Activated CD8-positive, alpha-beta memory T cell treated with anti-CD3 and anti-CD28 coated beads for 36 hours (primary cell): ENCODE measurements around the gene CDH8. TPM values are rescaled to one million over a fixed set of nuclear protein-coding genes. Genes with fewer than 3 reads are reported as not detected.

Experiments
- CTCF ChIA-PET: fragments of 350-600 bp; sonication (Branson Sonifier 250); formaldehyde crosslinking; loops from one replicate; lab custom pipeline; 2021; ENCODE audit warnings: antibody characterized with exemption; lab: Charles Lee
- POLR2A ChIA-PET: fragments of 350-600 bp; sonication (Branson Sonifier 250); formaldehyde crosslinking; loops from one replicate; lab custom pipeline; 2021; ENCODE audit warnings: antibody characterized with exemption; lab: Charles Lee
- total RNA-seq, 2 experiments: library from RNA; stranded (reverse); gene quantifications; one replicate each; pipeline ENCODE4 v1.2.3, GENCODE V29; 2021

CDH8 gene
- total RNA-seq = not detected

DNA sequence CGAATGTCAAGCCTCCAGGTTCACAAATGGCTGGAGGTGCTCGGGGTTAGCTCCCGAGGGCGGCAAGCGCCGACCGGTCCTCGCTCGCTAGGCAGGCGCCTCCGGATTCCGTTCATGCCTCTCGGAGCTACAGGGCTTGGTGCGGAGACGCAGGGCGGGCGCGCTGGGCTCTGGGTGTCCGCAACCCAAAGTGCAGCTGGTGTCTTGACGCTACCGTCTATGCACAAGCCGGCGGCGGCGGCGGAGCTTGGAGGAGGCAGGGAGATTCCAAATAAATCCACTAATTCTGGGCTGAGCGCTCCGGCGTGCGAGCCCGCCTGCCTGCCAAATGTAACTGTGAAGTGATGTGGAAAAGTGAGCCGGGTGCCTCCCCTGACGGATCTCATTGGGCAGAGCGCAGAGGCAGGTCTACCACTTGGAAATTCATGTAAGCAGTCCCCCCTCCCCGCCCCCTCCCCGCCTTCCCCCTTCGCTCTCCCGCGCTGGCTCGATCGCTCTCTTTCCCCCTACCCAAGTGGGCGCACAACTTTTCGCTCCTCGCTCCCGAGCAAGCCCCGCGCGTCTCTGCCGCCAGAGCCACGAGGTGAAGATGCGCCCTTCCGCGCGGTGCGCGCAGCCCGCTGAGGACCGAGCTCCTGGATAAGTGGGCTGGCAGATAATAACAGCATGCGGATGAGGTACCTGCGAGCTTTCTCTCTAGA, at the start of gene CDH8:
Gene CDH8, minus strand, starts transcription at position 338 of the 701 bp plus-strand sequence. CDS start 15,035 bp downstream, outside the sequence.
- ChIA-PET POLR2A (no interaction called here), CTCF (no interaction called here)

DNA sequence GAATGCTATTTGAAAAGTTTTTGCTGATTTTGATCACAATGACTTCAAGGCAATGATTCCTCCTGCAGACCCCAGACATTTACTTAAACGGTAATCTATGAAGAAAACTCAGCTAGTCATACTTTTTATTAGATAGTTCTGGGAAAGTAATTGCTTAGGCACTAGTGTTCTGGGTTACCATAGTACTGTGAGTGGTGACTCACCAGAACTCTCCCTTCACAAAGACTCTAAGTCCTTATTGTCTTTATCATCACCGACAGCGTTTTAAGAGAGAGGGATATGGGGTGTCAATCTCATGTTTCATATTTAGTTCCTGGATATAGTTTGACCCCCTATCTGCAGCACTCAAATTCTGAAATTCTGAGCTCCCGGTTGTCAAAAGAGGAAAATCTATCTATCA, 43.0 kb upstream of the CDH8 start:
- POLR2A ChIA-PET = interaction anchor here (0.7 kb wide), 1 partner anchor 39 kb away, joined by 6 read pairs; no protein-coding TSS in a partner anchor
- CTCF ChIA-PET = interaction anchor here (0.7 kb wide), 1 partner anchor 205 kb away, joined by 3 read pairs; no protein-coding TSS in a partner anchor

DNA sequence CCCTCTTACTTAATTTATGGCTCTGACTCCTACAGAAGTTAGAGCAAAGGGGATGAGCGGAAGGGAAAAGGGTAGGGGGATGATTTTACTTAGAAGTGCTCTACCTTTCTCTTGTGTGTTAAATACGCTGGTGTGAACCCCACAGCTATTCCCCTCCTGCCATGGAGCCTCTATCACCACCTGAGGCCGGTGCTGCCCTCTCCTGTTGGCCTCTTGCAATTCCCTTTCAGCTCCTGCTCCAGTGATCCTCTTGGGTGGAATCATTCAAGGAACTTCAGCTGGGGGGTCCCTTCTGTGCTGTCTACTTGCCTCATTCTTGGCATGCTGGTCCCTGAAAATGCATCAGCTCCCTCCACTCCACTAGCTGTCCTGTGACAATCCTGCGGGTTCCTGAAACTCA, 41.8 kb upstream of the CDH8 start:
- ChIA-PET CTCF (no interaction called here), POLR2A (no interaction called here)

DNA sequence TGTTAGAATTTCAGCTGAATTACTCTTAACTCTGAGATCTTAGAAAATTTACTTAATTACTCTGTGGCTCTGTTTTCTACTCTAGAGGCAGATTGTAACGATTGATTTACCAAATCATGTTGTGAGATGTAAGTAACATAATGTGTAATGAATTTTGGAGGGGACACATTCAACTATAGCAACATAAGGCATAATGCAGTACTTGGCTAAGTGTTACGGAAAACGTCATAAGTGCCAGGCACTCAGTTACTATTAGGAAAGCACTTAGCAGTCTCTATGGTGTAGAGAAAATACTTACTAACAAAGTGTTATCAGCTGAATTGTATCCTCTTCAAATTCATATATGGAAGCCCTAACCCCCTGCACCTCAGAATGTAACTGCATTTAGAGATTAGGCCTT, 40.6 kb upstream of the CDH8 start:
- ChIA-PET CTCF (no interaction called here), POLR2A (no interaction called here)

DNA sequence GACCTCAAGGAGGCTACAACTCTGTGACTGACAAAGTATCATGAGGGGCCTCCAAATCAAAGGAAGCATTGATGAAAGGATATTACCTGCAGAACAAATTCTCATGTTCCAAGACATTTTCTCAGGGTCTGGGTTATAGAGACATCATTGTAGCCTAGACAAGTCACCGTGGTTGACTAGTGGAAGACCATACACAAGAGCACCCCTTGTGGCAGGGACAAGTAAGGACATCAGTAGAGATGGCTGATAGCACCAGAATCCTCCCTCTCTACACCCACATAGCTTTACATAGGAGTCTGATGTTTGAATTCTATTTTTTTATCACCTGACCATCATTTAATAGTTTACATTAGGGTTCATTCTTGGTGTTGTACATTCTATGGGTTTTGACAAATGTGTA, 32.5 kb upstream of the CDH8 start:
- POLR2A ChIA-PET = interaction anchor here (0.6 kb wide), 1 partner anchor 390 kb away, joined by 5 read pairs; no protein-coding TSS in a partner anchor
- CTCF ChIA-PET = no interaction called here

GRCh38 chr16:62067981-62068380, 31.7 kb upstream of the CDH8 start:
- POLR2A ChIA-PET = no interaction called here
- CTCF ChIA-PET = no interaction called here

GRCh38 chr16:62067182-62067581, 30.9 kb upstream of the CDH8 start:
- ChIA-PET POLR2A (no interaction called here), CTCF (no interaction called here)

- POLR2A ChIA-PET = no interaction called here
Observed at GRCh38 chr16:62066747-62067146, 30.5 kb upstream of the CDH8 start.

DNA sequence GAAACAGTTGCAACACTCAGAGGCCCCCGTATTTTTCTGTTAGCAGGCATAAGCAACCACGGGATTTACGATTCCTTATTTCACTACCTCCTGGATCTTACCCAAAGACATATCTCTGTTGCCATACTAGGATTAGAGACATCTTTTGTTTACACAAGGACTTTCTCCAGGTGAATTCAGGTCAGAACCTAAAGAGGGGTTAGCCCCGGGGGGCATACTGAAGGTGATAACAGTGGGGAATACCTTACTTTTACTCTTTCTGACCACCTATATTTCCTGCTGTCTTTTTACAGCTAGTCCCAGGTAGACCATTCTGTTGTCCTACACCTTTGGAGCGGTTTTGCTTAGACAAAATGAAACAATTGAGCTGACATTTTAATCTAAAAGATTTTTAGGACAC, 27.9 kb upstream of the CDH8 start:
- POLR2A ChIA-PET = no interaction called here
- CTCF ChIA-PET = no interaction called here

More at GRCh38 chr16:62066747-62067146, 30.5 kb upstream of the CDH8 start:
- CTCF ChIA-PET = no interaction called here

DNA sequence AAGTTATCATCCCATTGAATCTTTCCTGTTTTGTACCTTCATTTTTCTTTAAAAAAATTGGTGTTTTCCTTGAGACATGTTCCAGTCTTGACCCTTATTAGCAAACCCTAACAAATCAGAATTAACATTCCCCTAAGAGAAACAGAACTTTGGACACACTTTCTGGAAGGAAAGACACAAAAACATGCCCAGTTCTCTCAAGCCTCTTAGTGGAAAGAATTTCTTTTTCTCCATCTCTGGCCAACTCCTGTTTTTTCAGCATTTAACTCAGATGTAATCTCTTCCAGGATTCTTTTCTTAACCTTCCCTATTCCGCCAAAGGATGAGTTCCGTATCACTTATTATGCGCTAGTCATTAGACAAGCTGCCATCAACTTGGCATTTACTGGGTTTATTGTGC, 23.9 kb upstream of the CDH8 start:
- ChIA-PET CTCF (no interaction called here), POLR2A (no interaction called here)

GRCh38 chr16:62059527-62059926, 23.3 kb upstream of the CDH8 start:
- ChIA-PET CTCF (no interaction called here), POLR2A (no interaction called here)

DNA sequence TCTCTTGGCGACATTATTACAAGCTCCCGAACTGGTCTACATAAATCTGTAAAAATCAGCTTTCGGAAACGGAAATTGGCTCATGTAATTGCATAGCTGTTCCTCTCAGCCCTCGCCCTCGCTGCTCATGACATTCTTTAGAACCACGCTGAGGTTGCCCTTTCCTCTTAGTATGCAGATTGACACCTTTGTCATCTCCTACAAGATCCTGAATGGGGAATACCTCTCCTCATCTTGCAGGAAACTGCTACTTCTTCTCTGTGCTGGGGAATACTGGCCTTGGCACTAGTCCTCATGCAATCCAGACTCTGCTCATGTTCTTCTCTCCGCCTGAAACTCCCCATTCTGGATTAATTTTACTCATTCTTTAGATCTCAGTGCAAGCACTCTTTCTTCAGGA, 22.2 kb upstream of the CDH8 start:
- CTCF ChIA-PET = no interaction called here
- POLR2A ChIA-PET = no interaction called here

DNA sequence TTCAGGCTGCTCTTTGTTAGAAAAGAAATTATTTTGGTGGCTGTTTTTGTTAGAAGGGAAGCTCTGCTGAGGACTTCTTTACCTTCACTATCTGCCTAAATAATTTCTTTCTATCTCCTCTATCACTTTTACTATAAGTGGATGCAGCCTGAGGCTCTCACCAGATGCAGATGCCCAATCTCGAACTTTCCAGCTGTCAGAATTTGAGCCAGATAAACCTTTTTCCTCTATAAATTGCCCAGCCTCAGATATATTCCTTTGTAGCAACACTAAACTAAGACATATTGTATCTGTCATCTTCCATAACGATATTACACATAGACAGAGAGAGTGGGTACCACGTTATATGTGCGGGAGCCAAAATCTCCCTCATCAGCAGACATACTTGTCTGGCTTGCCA, 15.7 kb upstream of the CDH8 start:
- POLR2A ChIA-PET = no interaction called here
- CTCF ChIA-PET = no interaction called here

- CTCF ChIA-PET = no interaction called here
- POLR2A ChIA-PET = no interaction called here
Observed at GRCh38 chr16:62050793-62051192, 14.6 kb upstream of the CDH8 start.

DNA sequence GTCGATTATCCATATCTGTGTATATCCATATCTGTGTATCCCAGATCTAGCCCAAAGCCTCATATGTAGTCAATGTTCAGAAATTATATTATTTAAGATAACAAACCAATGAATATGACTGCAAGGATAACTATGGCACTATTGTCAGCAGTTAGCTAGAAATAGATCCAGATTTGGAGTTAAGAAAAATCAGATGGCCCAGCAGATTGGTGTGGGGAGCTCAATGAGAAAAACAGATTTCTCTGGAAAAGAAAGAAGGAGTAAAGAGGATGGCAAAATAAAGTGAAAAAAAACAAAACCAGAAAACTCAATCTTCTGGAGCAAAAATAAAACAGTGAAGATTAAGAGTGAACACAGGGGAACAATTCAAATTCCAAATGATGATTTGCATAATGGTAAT, 10.6 kb upstream of the CDH8 start:
- POLR2A ChIA-PET = no interaction called here
- CTCF ChIA-PET = no interaction called here

DNA sequence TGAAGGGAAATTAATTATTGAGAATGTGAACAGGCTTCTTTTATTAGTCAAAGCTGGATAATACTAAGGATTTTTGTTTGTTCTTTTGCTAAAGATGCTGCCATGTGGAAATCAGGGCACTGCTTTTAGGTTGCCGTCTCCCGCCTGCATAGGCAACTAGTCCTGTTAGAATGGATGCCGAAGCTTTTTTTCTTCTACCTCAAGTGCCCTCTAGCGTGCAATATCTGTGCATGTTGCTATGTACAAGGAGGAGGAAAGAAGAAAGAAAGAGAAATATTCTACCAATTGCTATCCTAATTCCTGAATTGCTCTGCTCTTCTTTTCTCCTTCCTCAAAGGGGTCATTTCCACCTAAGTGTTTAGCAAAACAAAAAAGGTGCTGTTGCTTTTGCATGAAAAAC, 5.2 kb upstream of the CDH8 start:
- ChIA-PET CTCF (no interaction called here), POLR2A (no interaction called here)

DNA sequence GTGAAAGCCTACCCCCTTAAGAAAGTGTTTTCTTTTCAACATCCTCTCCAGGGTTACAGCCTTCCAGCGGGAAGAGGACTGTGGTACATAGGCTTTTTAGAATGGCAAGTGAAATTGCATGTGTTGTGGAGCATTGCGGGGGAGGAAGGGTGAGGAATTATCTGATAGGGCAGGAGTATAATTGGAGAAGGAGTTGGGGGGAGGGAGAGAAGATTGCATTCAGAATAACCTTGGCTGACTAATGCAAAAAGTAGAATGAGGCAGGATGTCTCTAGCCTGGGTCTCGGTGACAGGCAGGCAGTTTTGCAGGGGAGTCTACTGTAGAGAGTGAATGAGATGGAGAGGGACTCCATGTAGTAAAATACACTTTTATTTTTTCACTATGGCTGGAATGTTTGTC, 2.4 kb upstream of the CDH8 start:
- ChIA-PET POLR2A (no interaction called here), CTCF (no interaction called here)

- ChIA-PET POLR2A (no interaction called here), CTCF (no interaction called here)
Observed at GRCh38 chr16:62038225-62038624, 2.0 kb upstream of the CDH8 start.

GRCh38 chr16:62036802-62037135, 531 bp upstream of the CDH8 start:
- CTCF ChIA-PET = no interaction called here
- POLR2A ChIA-PET = no interaction called here

GRCh38 chr16:62035115-62036092, 834 bp downstream of the CDH8 start:
- CTCF ChIA-PET = no interaction called here
- POLR2A ChIA-PET = no interaction called here
